ENCODE measurements around the gene ZC3H18. TPM values are rescaled to one million over a fixed set of nuclear protein-coding genes. Genes with fewer than 3 reads are reported as not detected.

ZC3H18 gene
- total RNA-seq, 1 experiment from 2014 or later: 61.8 TPM

GRCh38 chr16:88655733-88656281 lies 85.6 kb downstream of the ZC3H18 start:
- ChIA-PET CTCF (interaction anchor here (0.9 to 1.6 kb wide), 3 partner anchors 17 to 26 kb away, joined by 3 to 6 read pairs (median 3); no protein-coding TSS in a partner anchor), POLR2A (no interaction called here)
- Mint-ChIP-seq H3K27ac (no peak overlapping the region), H3K27me3 (ENCODE audit: low read depth) (no peaks in the 10 kb centered on the region), H3K4me3 (no peak overlapping the region), H3K9me3 (no peaks in the 10 kb centered on the region), H3K36me3 (peaks cover 11% of the 10 kb centered on the region; the same call in 1 of the 2 replicates), H3K4me1 (peaks cover 8% of the 10 kb centered on the region)
- no peak for TF ChIP-seq ZNF425 (CRISPR knock-in tag; conservative IDR thresholded peaks at IDR 0.05)
- TF ChIP-seq FOXJ3 (CRISPR knock-in tag; IDR thresholded peaks at IDR 0.05; ENCODE audit: borderline replicate concordance): no peak
- no peak for TF ChIP-seq NFYB (CRISPR knock-in tag; conservative IDR thresholded peaks at IDR 0.05; ENCODE audit: low read depth)
- no peak for TF ChIP-seq ZNF219 (CRISPR knock-in tag; IDR thresholded peaks at IDR 0.05; ENCODE audit: borderline replicate concordance)
- no peak for TF ChIP-seq ZNF423 (CRISPR knock-in tag; IDR thresholded peaks at IDR 0.05)
- no peak for TF ChIP-seq ZBTB21 (CRISPR knock-in tag; IDR thresholded peaks at IDR 0.05; ENCODE audit: borderline replicate concordance)
- no peak for TF ChIP-seq ZNF263 (CRISPR knock-in tag; IDR thresholded peaks at IDR 0.05; ENCODE audit: low read depth)
- TF ChIP-seq TEAD4 (CRISPR knock-in tag; IDR thresholded peaks at IDR 0.05): no peak
- no peak for TF ChIP-seq ZSCAN18 (CRISPR knock-in tag; IDR thresholded peaks at IDR 0.05)
- TF ChIP-seq AFF4 (CRISPR knock-in tag; IDR thresholded peaks at IDR 0.05; ENCODE audit: borderline replicate concordance): no peak
- TF ChIP-seq TCF7 (CRISPR knock-in tag; IDR thresholded peaks at IDR 0.05; ENCODE audit: low read depth): no peak
- ATAC-seq (no peak), DNase-seq (ENCODE audit: low spot score) (no peak)

GRCh38 chr16:88656291-88656980 lies 86.2 kb downstream of the ZC3H18 start:
- no peaks in the 10 kb centered on the region for H3K27me3 Mint-ChIP-seq (ENCODE audit: low read depth)
- CTCF ChIA-PET: interaction anchor here (0.7 to 1.6 kb wide), 4 partner anchors 16 to 918 kb away, joined by 3 to 6 read pairs (median 3); no protein-coding TSS in a partner anchor
- peaks cover 11% of the 10 kb centered on the region; the same call in 1 of the 2 replicates for H3K36me3 Mint-ChIP-seq
- no peak overlapping the region for H3K27ac Mint-ChIP-seq
- DNase-seq (ENCODE audit: low spot score): no peak
- no peak overlapping the region for H3K4me3 Mint-ChIP-seq
- peaks cover 9% of the 10 kb centered on the region for H3K4me1 Mint-ChIP-seq
- ATAC-seq: no peak
- H3K9me3 Mint-ChIP-seq: no peaks in the 10 kb centered on the region
- POLR2A ChIA-PET: no interaction called here
- TF ChIP-seq ZNF423 (CRISPR knock-in tag; IDR thresholded peaks at IDR 0.05): no peak
- TF ChIP-seq FOXP1 (CRISPR knock-in tag; IDR thresholded peaks at IDR 0.05; ENCODE audit: borderline replicate concordance): no peak
- no peak for TF ChIP-seq TP53 (CRISPR knock-in tag; IDR thresholded peaks at IDR 0.05)
- TF ChIP-seq GABPB1 (CRISPR knock-in tag; IDR thresholded peaks at IDR 0.05): no peak
- TF ChIP-seq SOX15 (CRISPR knock-in tag; IDR thresholded peaks at IDR 0.05): no peak
- no peak for TF ChIP-seq STAT6 (CRISPR knock-in tag; conservative IDR thresholded peaks at IDR 0.05; ENCODE audit: low read depth)
- TF ChIP-seq NFYB (CRISPR knock-in tag; conservative IDR thresholded peaks at IDR 0.05; ENCODE audit: low read depth): no peak
- no peak for TF ChIP-seq E2F1 (CRISPR knock-in tag; IDR thresholded peaks at IDR 0.05)
- no peak for TF ChIP-seq ESRRA (CRISPR knock-in tag; IDR thresholded peaks at IDR 0.05; ENCODE audit: borderline replicate concordance)
- no peak for TF ChIP-seq ERG (CRISPR knock-in tag; IDR thresholded peaks at IDR 0.05)
- no peak for TF ChIP-seq CREB1 (CRISPR knock-in tag; IDR thresholded peaks at IDR 0.05)
- TF ChIP-seq SMAD4 (CRISPR knock-in tag; IDR thresholded peaks at IDR 0.05): no peak

All from WTC11 (cell line).